TTC549 (cell line): Measurements from ENCODE around the gene GET4.
"Not testable (repeated sequence)": the region's sequence is repeated elsewhere in the genome, so short reads cannot be mapped to it uniquely, and the experiment has no call there.

Source experiments
- FAIRE-seq: peaks from 2 replicates; lab custom pipeline; 2012; peaks lifted over from hg19 to GRCh38; lab: Jason Lieb, UNC

The GET4 gene

GRCh38 chr7:871900-872537, 4.3 kb upstream of the GET4 start:
- FAIRE-seq = no peak

- FAIRE-seq = not testable (repeated sequence)
Measured at GRCh38 chr7:872685-873084, 3.7 kb upstream of the GET4 start.

- peak; percentile 11 for FAIRE-seq
Measured at GRCh38 chr7:873367-874002, 2.9 kb upstream of the GET4 start.

GRCh38 chr7:874031-874749, 2.2 kb upstream of the GET4 start:
- no peak for FAIRE-seq

- FAIRE-seq = no peak
Measured at GRCh38 chr7:875051-875450, 1.3 kb upstream of the GET4 start.

GRCh38 chr7:875476-876076, 778 bp upstream of the GET4 start:
- no peak for FAIRE-seq

- no peak for FAIRE-seq
Measured at GRCh38 chr7:876972-877311, 588 bp downstream of the GET4 start.

- no peak for FAIRE-seq
Measured at GRCh38 chr7:877312-878232, 1.2 kb downstream of the GET4 start.

GRCh38 chr7:879093-879492, 2.7 kb downstream of the GET4 start:
- no peak for FAIRE-seq

- no peak for FAIRE-seq
Measured at GRCh38 chr7:879706-880105, 3.4 kb downstream of the GET4 start.

- FAIRE-seq = no peak
Measured at GRCh38 chr7:880450-880849, 4.1 kb downstream of the GET4 start.

- no peak for FAIRE-seq
Measured at GRCh38 chr7:881441-882234, 5.3 kb downstream of the GET4 start.

GRCh38 chr7:882336-883035, 6.1 kb downstream of the GET4 start:
- FAIRE-seq = no peak

- FAIRE-seq = no peak
Measured at GRCh38 chr7:883055-884021, 7.0 kb downstream of the GET4 start.

- no peak for FAIRE-seq
Measured at GRCh38 chr7:884191-885003, 8.0 kb downstream of the GET4 start.

- no peak for FAIRE-seq
Measured at GRCh38 chr7:885261-885892, 9.0 kb downstream of the GET4 start.

GRCh38 chr7:885893-886625, 9.7 kb downstream of the GET4 start:
- no peak for FAIRE-seq
